Ecto neural progenitor cell (in vitro differentiated cells): ENCODE results near the gene FCAR.
"Not testable (repeated sequence)": the region's sequence is repeated elsewhere in the genome, so short reads cannot be mapped to it uniquely, and the experiment has no call there.

Source experiments
- DNase-seq: peaks from one replicate; pipeline ENCODE4 v3.0.0-alpha.2; 2018; ENCODE audit warnings: low spot score

The FCAR gene

GRCh38 chr19:54873990-54874389 is at the start of gene FCAR:
TSS of gene FCAR (plus strand) at chr19:54874235. CDS start at chr19:54874290, 55 bp downstream.
- no peak for DNase-seq

GRCh38 chr19:54824416-54824815 is 49.6 kb upstream of the FCAR start:
- DNase-seq: not testable (repeated sequence)

- DNase-seq: not testable (repeated sequence)
Measured at GRCh38 chr19:54825326-54825725, 48.7 kb upstream of the FCAR start.

- not testable (repeated sequence) for DNase-seq
Measured at GRCh38 chr19:54828064-54828463, 46.0 kb upstream of the FCAR start.

- DNase-seq: not testable (repeated sequence)
Measured at GRCh38 chr19:54832496-54832895, 41.5 kb upstream of the FCAR start, which contains the start of gene KIR2DS4. TSS of gene KIR2DS4 (plus strand) at chr19:54832676.

GRCh38 chr19:54835126-54835525 is 38.9 kb upstream of the FCAR start:
- not testable (repeated sequence) for DNase-seq

- DNase-seq: not testable (repeated sequence)
Measured at GRCh38 chr19:54837522-54837921, 36.5 kb upstream of the FCAR start.

- not testable (repeated sequence) for DNase-seq
Measured at GRCh38 chr19:54843171-54843570, 30.9 kb upstream of the FCAR start.

- DNase-seq: not testable (repeated sequence)
Measured at GRCh38 chr19:54850061-54850640, 23.9 kb upstream of the FCAR start, which contains the start of gene KIR3DL2. TSS of gene KIR3DL2 (plus strand) at chr19:54850443. CDS start at chr19:54850476, 33 bp downstream.

GRCh38 chr19:54850930-54851329 is 23.1 kb upstream of the FCAR start:
- DNase-seq: no peak

GRCh38 chr19:54851353-54851752 is 22.7 kb upstream of the FCAR start:
- no peak for DNase-seq

- not testable (repeated sequence) for DNase-seq
Measured at GRCh38 chr19:54855241-54855640, 18.8 kb upstream of the FCAR start.

- DNase-seq: not testable (repeated sequence)
Measured at GRCh38 chr19:54858476-54858875, 15.6 kb upstream of the FCAR start.

- not testable (repeated sequence) for DNase-seq
Measured at GRCh38 chr19:54859421-54859820, 14.6 kb upstream of the FCAR start.

- not testable (repeated sequence) for DNase-seq
Measured at GRCh38 chr19:54863459-54863858, 10.6 kb upstream of the FCAR start.

GRCh38 chr19:54871696-54872095 is 2.3 kb upstream of the FCAR start:
- no peak for DNase-seq

GRCh38 chr19:54875506-54875905 is 1.5 kb downstream of the FCAR start:
- DNase-seq: no peak

- no peak for DNase-seq
Measured at GRCh38 chr19:54877471-54877870, 3.4 kb downstream of the FCAR start.

GRCh38 chr19:54881884-54882283 is 7.8 kb downstream of the FCAR start:
- DNase-seq: no peak

- no peak for DNase-seq
Measured at GRCh38 chr19:54882758-54883157, 8.7 kb downstream of the FCAR start.

- DNase-seq: no peak
Measured at GRCh38 chr19:54883228-54883627, 9.2 kb downstream of the FCAR start.

- DNase-seq: no peak
Measured at GRCh38 chr19:54888239-54888638, 14.2 kb downstream of the FCAR start.

- DNase-seq: no peak
Measured at GRCh38 chr19:54889566-54889965, 15.5 kb downstream of the FCAR start.

GRCh38 chr19:54893406-54893805 is 19.4 kb downstream of the FCAR start:
- no peak for DNase-seq
